Activated CD4-positive, alpha-beta T cell treated with anti-CD3 and anti-CD28 coated beads for 1 hour (primary cell): ENCODE measurements around the gene S1PR4.

Experiments
- DNase-seq: peaks from one replicate; pipeline ENCODE4 v3.0.0-alpha.2; 2020

S1PR4 gene

GRCh38 chr19:3178377-3178972 lies at the start of gene S1PR4:
Gene S1PR4 (plus strand): TSS chr19:3178769. CDS start chr19:3178793, 24 bp downstream.
- peak; percentile 43 for DNase-seq

GRCh38 chr19:3129112-3129511 lies 49.5 kb upstream of the S1PR4 start:
- DNase-seq, result no peak

GRCh38 chr19:3131168-3131567 lies 47.4 kb upstream of the S1PR4 start:
- no peak for DNase-seq

GRCh38 chr19:3132971-3133792 lies 45.4 kb upstream of the S1PR4 start:
- DNase-seq, result peak; percentile 48

- no peak for DNase-seq
Observed at GRCh38 chr19:3133793-3134116, 44.8 kb upstream of the S1PR4 start.

GRCh38 chr19:3135961-3136683 lies 42.4 kb upstream of the S1PR4 start, which contains the start of gene GNA15:
Gene GNA15 (plus strand): TSS chr19:3136033. CDS start chr19:3136451, 418 bp downstream.
- no peak for DNase-seq

- DNase-seq, result no peak
Observed at GRCh38 chr19:3136684-3137055, 41.9 kb upstream of the S1PR4 start.

- no peak for DNase-seq
Observed at GRCh38 chr19:3137119-3137518, 41.5 kb upstream of the S1PR4 start.

GRCh38 chr19:3138268-3138667 lies 40.3 kb upstream of the S1PR4 start:
- no peak for DNase-seq

- DNase-seq, result no peak
Observed at GRCh38 chr19:3140667-3141038, 37.9 kb upstream of the S1PR4 start.

- no peak for DNase-seq
Observed at GRCh38 chr19:3142292-3142670, 36.3 kb upstream of the S1PR4 start.

GRCh38 chr19:3142781-3143337 lies 35.7 kb upstream of the S1PR4 start:
- no peak for DNase-seq

GRCh38 chr19:3145909-3146676 lies 32.5 kb upstream of the S1PR4 start:
- no peak for DNase-seq

- peak; percentile 55 for DNase-seq
Observed at GRCh38 chr19:3146677-3147100, 31.9 kb upstream of the S1PR4 start.

GRCh38 chr19:3148503-3148902 lies 30.1 kb upstream of the S1PR4 start:
- no peak for DNase-seq

- no peak for DNase-seq
Observed at GRCh38 chr19:3149089-3149488, 29.5 kb upstream of the S1PR4 start.

- no peak for DNase-seq
Observed at GRCh38 chr19:3149526-3150505, 28.8 kb upstream of the S1PR4 start.

GRCh38 chr19:3150739-3151329 lies 27.7 kb upstream of the S1PR4 start:
- DNase-seq, result no peak

- DNase-seq, result no peak
Observed at GRCh38 chr19:3151563-3152418, 26.8 kb upstream of the S1PR4 start.

GRCh38 chr19:3152419-3152780 lies 26.2 kb upstream of the S1PR4 start:
- DNase-seq, result no peak
